Measurements from ENCODE around the gene ISLR2.

GRCh38 chr15:74179101-74179841 lies 48.9 kb downstream of the ISLR2 start:
- TF ChIP-seq CTCF (IDR thresholded peaks at IDR 0.05; ENCODE audit: poor library complexity) = no peak
- TF ChIP-seq EZH2 (IDR thresholded peaks at IDR 0.05; ENCODE audit: borderline replicate concordance) = no peak
- no peak for TF ChIP-seq EZH2phosphoT487 (IDR thresholded peaks at IDR 0.05; ENCODE audit: low read depth, severe bottlenecking, unreplicated experiment)
